NCI-H2029 (cell line): ENCODE measurements around the gene GPX7.

Experiments used
- DNase-seq: peaks from one replicate; lab custom pipeline; 2025; lab: John Stamatoyannopoulos, UW

GPX7 gene

DNA sequence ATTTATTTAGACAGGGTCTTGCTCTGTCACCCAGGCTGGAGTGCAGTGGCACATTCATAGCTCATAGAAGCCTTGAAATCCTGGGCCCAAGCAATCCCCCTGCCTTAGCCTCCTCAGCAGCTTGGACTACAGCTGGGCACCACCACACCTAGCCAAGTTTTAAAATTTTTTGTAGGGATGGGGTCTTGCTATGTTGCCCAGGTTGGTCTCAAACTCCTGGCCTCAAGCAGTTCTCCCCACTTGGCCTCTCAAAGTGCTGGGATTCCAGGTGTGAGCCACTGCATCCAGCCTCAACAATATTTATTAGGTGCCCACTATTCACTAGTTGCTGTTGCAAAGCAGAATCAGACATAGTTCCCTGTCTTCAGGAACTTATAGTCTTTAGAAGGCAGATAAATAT, 14.1 kb upstream of the GPX7 start:
- no peak for DNase-seq

DNA sequence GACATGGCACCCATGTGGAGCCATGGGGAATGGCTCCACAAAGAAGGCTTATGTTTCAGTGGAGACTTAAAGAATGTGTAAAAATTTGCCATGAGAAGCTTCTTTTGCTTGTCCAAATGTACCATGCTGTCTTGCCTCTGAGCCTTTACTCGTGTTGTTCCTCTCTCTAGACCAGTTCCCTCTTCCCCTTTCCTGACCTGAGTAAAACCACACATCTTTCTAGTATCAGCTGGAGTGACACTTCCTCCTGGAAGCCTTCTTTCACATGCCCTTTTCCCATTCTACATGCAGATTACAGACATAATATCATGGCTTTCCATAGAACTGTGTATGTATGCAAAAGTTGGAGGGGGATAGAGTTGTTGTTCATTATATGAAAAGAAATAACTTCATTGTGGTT, 13.6 kb upstream of the GPX7 start:
- DNase-seq = no peak

DNA sequence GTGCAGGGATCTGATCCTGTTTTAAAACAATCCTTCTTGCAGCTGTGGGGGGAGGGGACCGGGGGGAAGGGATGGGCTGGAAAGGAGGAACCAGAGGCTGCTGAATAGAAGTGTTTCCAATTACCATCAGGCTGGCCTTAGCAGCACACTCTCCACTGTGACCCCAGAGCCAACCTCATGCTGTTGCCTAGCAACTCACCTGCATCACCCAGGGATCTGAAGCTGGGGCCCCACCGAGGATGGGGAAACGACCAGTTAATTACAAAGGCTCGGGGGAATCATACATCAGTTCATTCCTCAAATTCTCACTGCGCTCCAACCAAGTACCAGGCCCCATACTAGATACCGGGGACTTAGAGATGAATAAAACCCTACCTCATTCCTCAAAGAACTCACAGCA, 11.9 kb upstream of the GPX7 start:
- no peak for DNase-seq

DNA sequence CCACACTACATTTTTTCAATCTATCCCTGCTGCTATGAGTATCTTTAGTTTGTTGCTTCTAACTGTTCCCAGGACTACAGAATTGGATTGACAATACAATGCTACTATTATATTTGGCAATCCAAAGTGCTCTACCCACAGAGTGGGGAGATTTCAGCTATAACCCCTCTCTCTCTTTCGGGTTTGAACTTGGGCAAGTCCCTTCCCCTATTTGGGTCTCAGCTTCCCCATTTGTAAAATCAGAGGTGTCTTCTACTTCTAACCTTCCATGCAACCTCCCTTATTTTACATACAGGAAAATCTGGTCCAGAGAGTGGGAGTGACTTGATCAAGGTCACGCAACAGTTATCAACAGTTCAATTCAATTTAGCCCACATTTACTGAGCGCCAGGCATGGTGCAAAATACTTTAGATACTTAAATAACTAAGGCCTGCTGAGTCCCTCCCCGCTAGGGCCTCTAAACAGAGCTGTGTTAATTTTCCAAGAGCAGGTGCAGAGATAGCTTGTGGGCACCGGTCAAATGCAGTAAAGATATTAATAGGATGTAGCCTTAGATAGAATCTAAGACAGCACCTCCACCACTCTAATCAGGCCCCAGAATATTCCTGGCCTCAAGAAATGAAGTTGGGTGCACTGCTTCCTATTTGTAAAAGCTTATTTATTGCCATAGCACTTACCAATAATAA, 9.4 kb upstream of the GPX7 start:
- DNase-seq = no peak

DNA sequence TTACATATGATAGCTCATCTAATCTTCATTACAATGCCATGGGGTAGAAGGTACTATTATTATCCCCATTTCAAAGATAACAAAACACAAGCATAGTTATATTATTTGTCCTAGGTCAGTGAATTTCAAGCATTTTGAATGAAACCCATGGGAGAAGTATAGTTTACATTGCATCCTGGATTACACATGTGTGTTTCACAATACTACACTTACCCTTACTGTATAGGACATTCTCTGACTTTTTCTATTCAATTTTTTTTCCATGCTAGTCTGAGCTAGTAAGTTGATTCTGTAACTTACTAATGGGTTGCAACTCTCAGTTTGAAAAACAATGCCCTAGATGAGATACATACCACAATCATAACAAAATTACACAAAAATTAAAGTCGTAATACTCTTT, 8.7 kb upstream of the GPX7 start:
- no peak for DNase-seq

DNA sequence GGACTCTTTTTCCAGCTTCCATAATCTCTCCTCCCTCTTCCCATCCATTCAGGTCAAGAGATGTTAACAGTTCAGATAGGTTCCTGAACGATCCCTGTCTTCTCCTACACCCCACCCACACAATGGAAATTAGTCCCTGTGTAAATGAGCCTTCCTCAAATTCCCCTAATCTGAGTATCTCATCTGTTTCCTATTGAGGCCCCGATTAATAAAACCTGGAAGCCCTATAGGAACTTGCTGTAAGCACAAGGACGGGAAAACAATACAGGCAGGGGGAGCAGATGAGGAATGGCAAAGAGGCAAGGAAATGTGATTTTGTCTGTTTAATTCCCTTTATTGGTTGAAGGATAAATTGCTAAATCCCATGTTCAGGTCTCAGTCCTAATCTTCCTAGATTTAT, 7.1 kb upstream of the GPX7 start:
- DNase-seq = no peak

DNA sequence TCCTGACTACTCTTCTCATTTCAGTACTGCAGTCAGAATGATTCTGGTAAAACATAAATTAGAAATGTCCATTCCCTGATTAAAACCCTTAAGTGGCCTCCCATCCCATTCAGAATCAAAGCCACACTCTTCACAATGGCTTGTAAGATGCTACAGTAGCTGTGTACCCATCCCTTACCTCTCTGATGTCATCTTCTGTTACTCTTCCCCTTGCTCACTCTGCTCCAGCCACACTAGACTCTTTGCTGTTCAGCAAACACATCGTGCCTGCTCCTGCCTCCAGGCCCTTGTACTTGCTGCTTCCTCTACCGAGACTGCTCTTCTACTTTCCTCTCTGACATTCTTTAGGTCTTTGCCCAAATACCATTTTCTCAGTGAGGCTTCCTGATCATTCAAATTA, 4.3 kb upstream of the GPX7 start:
- no peak for DNase-seq

DNA sequence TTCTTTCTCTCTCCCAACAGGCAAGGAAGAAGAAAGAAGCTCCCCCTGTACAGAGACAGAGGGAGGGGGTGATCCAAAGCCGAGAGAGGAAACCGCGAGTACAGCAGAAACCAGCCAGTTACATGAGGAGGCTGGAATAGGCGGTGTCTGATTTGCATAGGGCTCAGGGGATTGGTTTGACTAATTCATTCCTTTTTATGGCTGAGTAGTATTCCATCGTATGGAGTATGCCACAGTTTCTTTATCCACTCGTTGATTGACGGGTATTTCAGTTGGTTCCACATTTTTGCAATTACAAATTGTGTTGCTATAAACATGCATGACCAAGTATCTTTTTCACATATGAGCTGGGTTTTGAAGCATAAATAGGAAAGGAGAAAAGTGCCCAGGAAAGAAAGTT, 3.4 kb upstream of the GPX7 start:
- no peak for DNase-seq

DNA sequence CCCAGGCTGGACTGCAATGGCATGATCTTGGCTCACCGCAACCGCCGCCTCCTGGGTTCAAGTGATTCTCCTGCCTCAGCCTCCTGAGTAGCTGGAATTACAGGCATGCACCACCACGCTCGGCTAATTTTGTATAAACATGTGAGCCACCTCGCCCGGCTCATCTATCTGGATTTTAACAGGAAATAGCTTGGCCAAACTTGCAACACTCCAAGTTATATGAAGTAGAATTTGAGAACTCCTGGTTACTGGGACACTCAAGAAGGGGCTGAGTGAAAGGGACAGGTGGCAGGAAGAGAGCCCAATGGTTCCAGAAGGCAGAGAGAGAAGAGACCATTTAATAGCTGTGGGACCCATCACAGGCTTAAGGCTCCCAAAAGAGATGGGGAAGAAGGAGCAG, 2.9 kb upstream of the GPX7 start:
- DNase-seq = no peak

DNA sequence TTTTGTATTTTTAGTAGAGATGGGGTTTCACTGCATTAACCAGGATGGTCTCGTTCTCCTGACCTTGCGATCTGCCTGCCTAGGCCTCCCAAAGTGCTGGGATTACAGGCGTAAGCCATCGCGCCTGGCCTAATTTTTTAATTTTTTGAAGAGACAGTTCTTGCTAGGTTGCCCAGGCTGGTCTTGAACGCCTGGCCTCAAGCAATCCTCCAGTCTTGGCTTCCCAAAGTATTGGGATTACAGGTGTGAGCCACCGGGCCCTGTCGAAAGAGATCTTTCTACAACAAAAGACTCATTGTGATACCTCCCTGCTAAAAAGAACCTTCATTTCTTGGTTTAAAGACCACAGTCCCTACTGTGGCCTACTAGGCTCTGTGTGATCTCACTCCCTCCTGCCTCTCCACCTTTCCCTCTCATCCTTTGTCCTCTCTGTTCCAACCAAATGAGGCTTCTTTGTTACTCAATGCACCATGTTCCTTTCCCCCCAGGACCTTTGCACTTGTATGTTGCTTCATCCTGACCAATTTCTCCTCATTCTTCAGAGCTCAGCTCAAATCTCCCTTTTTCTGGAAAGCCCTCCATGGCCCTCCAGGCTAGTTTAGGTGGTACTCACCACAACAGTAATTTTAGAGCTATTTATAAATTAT, 1.5 kb upstream of the GPX7 start:
- no peak for DNase-seq

DNA sequence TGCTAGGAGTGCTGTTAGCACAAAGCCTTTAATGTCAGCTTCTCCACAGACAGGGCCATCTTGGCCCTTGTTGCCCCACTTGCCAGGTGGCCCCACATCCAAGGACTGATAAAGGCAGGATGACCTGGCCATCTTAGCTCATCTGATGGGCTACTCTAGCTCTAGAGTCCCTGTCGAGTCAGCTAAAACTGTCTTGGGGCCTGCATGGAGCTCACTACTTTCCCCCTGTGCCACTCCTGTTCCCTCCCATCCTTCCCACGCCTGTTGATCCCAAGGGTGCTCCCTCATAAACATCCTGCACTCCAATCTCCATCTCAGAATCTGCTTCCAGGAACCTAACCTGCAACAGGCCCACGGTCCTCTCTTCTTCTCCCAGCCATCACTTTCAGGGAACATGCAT, 652 bp upstream of the GPX7 start:
- DNase-seq = no peak

DNA sequence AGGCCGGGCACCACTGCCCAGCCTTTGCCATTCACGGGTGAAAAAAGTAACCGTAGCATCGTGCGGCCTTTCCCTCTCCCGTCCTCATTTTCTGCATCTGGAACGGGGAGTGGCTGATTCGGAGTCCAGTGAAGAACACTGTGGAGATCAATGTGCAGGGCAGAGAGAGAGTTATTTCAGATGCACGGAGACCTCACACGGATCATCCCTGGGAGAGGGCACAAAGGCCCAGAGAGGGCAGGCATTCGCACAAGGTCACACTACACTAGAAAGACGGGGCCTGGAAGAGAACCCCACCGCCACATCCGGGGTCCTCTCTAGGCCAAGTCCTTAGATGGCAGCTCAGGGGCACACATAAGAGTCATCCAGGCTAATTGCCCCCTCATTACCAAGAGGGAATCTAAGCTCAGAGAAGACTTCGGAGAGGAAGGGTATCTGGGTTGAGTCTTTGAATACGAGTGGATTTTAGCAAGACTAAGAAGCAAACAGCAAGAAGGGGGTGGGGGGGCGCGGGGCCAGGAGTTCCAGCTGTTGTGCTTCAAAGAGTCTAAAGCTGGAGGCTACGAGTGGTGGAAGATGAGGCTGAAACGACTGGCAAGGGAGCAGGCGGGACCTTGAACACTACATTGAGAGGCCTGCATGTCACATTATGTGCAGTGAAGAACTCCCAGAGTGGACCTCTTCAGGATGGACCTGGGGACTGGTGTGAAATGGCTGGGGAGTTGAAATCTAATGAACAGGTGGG, 857 bp downstream of the GPX7 start:
- DNase-seq = no peak

DNA sequence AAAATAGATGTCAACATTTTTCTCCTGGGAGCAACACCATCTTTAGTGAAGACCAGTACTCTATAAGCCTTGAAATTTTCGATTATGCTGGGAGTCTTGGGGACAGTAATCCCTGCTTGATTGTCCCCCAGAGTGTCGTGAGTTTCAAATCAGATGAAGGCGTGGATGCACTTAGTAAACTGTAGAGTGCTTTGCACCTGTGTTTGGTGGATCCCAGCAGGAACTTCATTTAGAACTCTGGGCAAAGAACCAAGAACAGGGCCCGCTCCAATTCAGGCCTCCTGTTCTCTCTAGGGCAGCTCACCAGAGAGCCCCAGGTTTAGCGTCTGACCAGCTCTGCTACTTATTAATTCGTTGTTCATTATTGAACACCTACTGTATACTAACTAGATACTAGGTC, 1.5 kb downstream of the GPX7 start:
- DNase-seq = no peak

DNA sequence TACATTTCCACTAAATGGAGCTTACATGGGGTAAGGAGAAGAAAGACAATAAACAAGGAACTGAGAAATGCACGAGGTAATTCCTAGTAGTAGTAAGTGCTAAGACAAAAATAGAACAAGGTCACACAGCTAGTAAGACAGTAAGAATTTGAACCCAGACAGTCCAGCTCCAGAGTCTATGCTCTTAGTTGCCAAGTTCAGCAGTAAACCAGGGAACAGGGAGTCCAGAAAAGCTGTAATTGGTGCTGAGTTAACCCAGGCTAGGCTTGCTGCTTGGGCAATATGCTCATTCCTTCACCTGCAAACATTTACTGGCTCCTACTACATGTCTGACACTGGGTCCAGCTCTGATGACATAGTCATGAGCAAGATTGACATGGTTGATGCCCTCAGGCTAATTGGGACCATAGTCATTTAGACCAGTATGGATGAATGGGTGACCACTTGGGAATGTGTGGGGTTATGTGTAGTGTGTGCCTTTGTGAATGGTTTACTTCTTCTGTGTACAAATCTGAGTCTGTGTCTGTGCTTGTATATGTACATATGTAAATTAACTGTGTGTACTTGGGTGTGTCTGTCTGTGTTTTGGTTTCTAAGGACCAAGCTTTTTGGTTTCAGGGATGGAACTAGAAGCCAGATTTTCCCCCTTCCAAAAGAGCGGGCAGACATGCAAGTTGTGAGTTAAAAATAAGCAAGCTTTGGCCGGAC, 2.0 kb downstream of the GPX7 start:
- no peak for DNase-seq

DNA sequence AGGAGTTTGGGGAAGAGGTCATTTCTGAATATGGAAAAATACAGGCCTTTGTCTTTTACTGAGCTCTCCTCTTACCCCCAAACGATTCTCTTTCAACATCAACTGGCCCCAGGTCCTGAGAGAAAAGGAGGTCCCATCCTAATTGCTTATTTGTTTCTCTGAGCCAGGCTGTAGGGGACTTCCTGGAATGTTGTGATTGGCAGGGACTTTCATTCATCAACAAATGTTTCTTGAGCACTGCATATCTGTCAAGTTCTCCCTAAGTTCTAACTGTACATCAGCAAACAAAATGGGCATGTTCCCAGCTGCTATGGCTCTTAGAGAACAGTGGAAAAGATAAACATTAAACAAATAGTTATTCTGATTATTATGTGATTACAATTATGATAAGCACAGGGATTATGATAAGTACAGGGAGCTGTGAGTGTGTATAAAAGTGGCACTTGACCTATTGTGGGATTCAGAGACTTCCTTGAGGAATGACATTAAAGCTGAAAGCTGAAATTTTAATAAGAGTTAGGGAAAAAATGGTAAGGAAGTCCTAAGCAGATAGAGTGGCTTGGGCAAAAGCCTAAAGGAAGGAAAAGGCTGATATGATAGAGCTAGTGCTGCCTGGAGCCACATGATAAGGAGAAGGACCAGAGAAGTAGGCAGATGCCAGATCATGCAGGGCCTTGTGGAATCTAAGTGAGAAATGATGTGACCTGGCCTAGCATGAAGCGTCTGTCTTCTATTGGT, 11.6 kb downstream of the GPX7 start:
- no peak for DNase-seq

DNA sequence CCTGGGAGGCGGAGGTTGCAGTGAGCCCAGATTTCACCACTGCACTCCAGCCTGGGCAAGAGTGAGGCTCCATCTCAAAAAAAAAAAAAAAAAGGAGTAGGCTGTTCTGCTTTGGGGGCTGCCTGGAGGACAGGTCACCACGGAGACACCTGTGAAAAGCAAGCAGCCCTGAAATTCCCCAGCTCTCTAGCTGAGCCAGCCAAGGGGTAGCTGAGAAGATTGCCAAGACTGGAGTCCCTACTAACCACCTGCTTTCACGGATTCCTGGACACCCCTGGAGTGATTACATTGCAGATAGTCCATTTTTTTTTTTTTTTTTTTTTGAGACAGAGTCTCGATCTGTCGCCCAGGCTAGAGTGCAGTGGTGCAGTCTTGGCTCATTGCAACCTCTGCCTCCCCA, 12.5 kb downstream of the GPX7 start:
- DNase-seq = no peak

DNA sequence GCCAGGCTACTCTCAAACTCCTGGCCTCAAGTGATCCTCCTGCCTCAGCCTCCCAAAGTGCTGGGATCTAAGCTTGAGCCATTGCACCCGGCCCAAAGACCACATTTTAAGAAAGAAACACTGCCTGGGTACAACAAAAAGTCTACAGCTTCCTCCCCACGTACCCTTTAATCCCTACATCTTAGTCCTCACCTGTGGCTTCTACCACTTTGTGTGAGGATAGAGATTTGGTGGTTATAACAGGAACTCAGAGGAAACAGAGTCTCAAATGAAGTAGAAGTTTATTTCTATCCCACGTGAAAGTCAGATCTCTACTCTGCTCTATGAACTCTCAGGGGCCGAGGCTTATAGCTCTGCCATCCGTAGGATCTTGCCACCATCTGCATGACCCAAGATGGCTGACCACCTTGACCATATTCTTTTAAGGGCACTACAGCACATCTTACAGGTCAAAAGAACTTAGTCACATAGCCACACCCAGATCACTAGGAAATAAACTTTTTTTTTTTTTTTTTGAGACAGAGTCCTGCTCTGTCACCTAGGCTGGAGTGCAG, 13.4 kb downstream of the GPX7 start:
- DNase-seq = no peak

DNA sequence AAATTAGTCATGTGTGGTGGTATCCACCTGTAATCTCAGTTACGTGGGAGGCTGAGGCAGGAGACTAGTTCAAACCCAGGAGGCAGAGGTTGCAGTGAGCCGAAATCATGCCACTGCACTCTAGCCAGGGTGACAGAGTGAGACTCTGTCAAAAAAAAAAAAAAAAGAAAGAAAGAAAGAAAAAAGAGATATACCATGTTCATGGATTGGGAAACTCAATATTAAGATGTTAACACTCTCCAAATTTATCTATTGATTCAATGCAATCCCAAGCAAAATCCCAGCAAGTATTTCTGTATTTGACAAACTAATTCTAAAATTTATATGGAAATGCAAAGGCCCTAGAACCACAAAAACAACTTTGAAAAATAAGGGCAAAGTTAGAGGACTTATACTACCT, 19.8 kb downstream of the GPX7 start:
- no peak for DNase-seq

DNA sequence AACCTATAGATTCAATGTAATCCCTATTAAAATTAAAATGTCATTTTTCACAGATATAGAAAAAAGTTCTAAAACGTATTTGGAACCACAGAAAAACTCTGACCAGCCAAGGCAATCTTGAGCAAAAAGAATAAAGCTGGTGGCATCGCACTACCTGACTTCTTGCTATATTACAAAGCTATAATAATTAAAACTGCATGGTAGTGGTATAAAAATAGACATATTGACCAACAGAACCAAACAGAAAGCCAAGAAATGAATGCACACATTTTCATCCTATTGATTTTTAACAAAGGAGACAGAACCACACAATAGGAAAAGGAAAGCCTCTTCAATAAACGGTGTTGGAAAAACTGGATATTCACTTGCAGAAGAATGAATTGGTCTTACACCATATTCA, 21.6 kb downstream of the GPX7 start:
- no peak for DNase-seq

DNA sequence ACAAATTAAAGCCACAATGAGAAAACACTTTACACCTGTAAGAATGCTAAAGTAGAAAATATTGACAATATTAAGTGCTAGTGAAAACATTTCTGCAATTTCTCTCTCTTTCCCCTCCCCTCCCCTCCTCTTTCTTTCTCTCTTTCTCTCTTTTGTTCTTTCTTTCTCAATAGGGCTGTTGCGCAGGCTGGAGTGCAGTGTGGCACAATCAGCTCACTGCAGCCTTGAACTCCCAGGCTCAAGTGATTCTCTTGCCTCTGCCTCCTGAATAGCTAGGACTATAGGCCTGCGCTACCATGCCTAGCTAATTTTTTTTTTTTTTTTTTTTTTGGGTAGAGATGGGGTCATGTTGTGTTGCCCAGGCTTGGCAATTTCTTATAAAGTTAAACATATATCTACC, 24.9 kb downstream of the GPX7 start:
- DNase-seq = no peak

DNA sequence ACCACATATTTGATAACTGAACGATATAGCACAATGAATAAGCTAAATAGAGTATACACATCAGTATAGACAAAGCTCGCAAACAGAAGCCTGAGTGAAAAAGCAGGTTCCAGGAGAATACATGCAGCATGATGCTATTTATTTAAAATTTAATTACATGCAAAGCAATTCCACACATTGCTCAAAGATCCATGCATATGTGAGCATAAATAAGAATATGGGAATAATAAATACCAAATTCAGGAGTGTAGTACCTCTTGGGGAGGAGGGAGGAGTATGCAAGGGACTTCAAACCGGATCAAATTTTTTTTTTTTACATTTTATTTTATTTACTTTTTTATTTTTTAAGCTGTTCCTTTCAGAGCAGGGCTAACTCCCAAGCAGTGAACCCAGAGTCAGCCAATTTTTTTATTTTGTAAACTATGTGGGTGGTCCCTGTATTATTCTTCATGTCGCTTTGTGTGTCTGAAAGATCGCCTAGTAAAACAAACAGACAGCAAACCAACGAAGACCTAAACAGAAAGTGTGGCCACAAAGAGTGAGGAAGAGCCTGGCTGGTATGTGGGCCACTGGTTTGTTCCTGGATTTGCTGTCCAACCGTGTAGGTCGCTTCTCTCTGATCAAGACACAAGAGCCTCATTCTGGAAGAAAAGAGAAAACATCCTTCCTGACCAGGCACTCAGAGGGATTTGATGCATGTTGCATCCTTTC, 26.6 kb downstream of the GPX7 start:
- DNase-seq = no peak
